Stimulated activated CD8-positive, alpha-beta memory T cell treated with anti-CD3 and anti-CD28 coated beads, Interleukin-4, amount 100 ng/mL, for 48 hours (primary cell): ENCODE results near the gene HSDL1.

Source experiments
- DNase-seq: peaks from one replicate; pipeline ENCODE4 v3.0.0-alpha.2; 2020

The HSDL1 gene

GRCh38 chr16:84144859-84145639 lies at the start of gene HSDL1, which contains the start of gene DNAAF1:
TSS of gene HSDL1 (minus strand) at chr16:84145177. CDS start at chr16:84131321, 13,856 bp downstream.
TSS of gene DNAAF1 (plus strand) at chr16:84145308. CDS start at chr16:84145441, 133 bp downstream.
- peak; percentile 97 for DNase-seq

GRCh38 chr16:84194018-84194417 lies 49.0 kb upstream of the HSDL1 start:
- no peak for DNase-seq

GRCh38 chr16:84193480-84193879 lies 48.5 kb upstream of the HSDL1 start:
- DNase-seq = no peak

- no peak for DNase-seq
Measured at GRCh38 chr16:84191466-84191865, 46.5 kb upstream of the HSDL1 start.

GRCh38 chr16:84190731-84191388 lies 45.9 kb upstream of the HSDL1 start, which contains the start of gene ADAD2:
TSS of gene ADAD2 (plus strand) at chr16:84191157. CDS start at chr16:84191231, 74 bp downstream.
- DNase-seq = peak; percentile 49

GRCh38 chr16:84186685-84187437 lies 41.9 kb upstream of the HSDL1 start, which contains the start of gene TAF1C:
TSS of gene TAF1C (minus strand) at chr16:84187057. CDS start at chr16:84184988, 2,069 bp downstream.
- DNase-seq = peak; percentile 95

- DNase-seq = no peak
Measured at GRCh38 chr16:84184775-84185174, 39.8 kb upstream of the HSDL1 start.

GRCh38 chr16:84183911-84184591 lies 39.1 kb upstream of the HSDL1 start:
- no peak for DNase-seq

- DNase-seq = no peak
Measured at GRCh38 chr16:84183572-84183875, 38.5 kb upstream of the HSDL1 start.

- DNase-seq = no peak
Measured at GRCh38 chr16:84182680-84183571, 37.9 kb upstream of the HSDL1 start.

GRCh38 chr16:84182104-84182503 lies 37.1 kb upstream of the HSDL1 start:
- DNase-seq = no peak

GRCh38 chr16:84181144-84181915 lies 36.4 kb upstream of the HSDL1 start:
- no peak for DNase-seq

- DNase-seq = no peak
Measured at GRCh38 chr16:84180519-84181140, 35.7 kb upstream of the HSDL1 start.

- DNase-seq = no peak
Measured at GRCh38 chr16:84179612-84180320, 34.8 kb upstream of the HSDL1 start.

GRCh38 chr16:84178892-84179611 lies 34.1 kb upstream of the HSDL1 start:
- no peak for DNase-seq

GRCh38 chr16:84178146-84178765 lies 33.3 kb upstream of the HSDL1 start:
- no peak for DNase-seq

GRCh38 chr16:84177741-84178073 lies 32.7 kb upstream of the HSDL1 start:
- DNase-seq = peak; percentile 43

GRCh38 chr16:84176192-84177053 lies 31.4 kb upstream of the HSDL1 start:
- no peak for DNase-seq
